GM21423 (cell line): ENCODE measurements around the gene MTHFD1.
"Not testable (repeated sequence)": the region's sequence is repeated elsewhere in the genome, so short reads cannot be mapped to it uniquely, and the experiment has no call there.

Experiments used
- ATAC-seq: cut with Tn5 transposase; IDR thresholded peaks from one replicate; pipeline ENCODE4 v1.9.1; 2021; ENCODE audit warnings: mild to moderate bottlenecking, moderate library complexity; ENCODE audit not compliant: unreplicated experiment

MTHFD1 gene

DNA sequence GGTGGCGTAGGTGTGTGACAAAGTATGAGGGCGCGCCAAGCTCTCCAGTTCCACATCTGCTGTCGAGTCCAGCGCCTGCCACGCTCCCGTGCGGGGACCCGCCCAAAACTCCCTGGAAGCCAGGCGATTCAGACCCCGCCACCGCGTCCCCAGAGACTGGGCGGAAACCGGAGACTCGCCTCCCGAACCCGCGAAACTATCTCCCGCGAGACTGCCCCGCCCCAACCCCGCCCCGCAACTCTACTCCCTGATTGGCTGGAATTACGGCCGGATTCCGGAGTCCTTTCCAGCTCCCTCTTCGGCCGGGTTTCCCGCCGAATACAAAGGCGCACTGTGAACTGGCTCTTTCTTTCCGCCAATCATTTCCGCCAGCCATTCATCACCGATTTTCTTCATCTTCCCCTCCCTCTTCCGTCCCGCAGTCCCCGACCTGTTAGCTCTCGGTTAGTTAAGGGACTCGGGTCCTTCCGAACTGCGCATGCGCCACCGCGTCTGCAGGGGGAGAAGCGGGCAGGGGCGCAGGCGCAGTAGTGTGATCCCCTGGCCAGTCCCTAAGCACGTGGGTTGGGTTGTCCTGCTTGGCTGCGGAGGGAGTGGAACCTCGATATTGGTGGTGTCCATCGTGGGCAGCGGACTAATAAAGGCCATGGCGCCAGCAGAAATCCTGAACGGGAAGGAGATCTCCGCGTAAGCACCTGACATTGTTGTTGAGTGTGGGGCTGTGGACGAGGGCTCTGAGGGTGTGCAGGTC lies at the start of gene MTHFD1:
TSS of gene MTHFD1 (plus strand) at position 572 of the 751 bp plus-strand sequence. CDS start at position 647, 75 bp downstream.
- peak; percentile 76 for ATAC-seq

DNA sequence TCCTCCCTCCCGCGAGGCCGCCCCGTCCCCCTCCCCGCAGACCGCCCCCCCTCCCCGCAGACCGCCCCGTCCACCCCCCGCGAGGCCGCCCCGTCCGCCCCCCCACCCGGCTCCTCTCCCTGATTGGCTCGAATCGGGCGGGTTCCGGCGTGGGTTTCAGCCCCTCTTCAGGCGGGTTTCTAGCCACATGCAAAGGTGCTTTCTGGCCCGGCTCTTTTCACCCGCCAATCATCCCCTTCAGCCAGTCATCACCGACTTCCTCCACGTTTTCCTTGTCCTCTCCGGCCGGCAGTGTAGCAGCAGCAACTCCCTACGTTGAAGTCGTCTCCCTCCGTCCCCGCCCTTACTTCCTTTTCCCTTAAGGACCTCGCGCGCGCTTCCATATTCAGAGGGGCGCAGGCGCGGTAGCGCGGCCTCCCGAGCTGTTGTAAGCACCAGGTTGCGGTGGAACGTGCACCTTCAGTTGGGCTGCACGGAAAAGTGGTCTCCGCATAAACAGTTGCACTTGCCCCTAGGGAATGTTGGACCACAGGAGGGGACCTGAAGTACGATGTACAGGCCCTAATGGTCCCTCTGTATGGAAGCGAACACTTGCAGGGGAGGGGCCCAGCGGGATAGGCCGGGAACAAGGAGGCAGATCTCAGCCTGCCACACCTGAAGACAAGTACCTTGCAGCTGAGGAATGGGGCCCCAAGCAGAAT lies 49.4 kb upstream of the MTHFD1 start:
- peak; percentile 88 for ATAC-seq

DNA sequence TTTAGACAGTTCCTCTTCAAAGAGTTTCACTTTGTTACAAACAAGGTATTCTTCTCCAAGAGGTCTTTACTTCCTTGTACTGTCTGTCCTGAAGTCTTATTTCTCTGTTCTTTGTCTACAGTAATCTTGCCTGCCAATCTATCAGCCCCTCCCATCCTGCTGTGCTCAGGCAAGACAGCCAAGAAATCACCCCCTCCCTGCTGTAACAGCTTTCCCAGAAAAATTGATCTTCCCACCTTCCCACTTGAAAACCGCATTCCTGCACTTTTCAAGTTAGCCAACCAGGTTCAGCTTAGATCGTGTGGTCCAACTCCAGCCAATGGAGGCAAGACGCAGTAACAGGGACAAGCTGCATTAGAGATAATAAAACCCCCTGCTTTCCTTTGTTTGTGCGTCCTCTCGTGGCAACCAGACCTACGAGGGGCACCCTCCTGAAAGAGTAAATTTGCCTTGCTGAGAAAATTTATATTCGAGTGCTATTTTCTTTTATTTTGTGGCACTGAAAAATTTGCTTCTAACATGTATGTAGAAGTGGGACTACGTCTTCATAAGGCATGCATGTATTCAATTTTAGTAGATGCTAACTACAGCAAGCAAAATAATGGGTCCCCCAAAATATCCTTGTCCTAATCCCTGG lies 47.5 kb upstream of the MTHFD1 start:
- no peak for ATAC-seq

DNA sequence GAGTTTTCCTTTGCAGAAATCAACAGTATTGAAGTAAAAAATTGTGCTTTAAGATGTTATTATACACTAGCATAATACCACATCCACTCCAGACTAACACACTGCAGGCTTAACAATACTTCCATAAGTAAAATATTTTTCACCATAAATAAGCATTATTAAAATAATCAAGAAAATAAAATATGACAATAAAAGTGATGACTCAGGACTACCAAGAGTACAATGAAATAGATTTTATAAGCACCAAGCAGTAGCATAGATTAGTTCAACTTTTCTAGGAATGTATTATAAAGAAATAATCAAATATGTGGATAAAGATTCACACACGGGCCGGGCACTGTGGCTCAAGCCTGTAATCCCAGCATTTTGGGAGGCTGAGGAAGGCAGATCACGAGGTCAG lies 40.4 kb upstream of the MTHFD1 start:
- no peak for ATAC-seq

DNA sequence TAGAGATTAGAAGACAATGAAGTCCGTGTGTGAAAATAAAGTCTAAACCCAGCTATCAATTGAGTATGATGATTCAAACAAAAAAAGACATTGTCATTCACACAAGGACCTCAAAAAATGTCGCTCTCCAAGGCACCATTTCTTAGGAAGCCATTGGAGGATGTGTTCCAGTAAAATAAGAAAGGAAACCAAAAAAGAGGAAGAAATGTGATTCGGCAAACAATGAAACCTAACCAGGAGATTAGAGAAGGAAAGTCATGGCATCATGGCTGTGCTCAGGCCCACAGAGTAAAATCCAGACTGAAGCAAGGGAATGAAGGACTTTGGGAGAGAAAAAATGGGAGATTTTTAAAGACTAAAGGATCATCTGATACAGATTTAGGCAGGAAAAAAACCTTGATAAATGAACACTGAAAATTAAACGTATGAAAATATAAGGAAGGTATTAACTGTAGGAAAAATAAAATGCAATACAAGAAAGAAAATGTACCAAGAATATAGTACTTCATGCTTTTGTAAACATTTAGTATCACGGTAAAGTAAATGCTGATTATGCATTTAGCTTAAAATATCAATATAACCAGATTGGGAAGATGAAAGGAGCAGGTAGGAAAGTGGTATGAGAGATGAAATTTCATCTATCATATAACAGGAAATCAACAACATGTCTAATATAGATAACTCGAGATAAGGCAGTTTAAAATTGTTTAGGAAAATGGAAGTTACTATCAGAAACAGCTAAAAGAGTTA lies 38.2 kb upstream of the MTHFD1 start:
- no peak for ATAC-seq

DNA sequence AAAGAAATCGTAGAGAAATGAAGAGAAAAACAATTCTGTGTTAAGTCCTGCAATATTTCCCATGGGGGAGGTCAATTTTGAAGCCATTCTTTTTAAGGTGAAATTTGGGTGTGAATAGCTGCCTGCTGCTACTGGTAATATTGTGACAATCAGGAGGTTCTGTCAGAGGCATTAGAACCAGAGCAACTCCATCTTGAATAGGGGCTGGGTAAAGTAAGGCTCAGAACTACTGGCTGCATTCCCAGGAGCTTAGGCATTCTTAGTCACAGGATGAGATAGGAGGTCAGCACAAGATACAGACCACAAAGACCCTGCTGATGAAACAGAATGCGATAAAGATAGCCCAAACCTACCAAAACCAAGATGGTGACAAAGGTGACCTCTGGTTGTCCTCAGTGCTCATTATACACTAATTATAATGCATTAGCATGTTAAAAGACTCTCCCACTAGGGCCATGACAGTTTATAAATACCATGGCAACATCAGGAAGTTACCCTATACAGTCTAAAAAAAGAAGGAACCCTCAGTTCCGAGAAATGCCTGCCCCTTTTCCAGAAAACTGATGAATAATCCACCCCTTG lies 24.8 kb upstream of the MTHFD1 start:
- no peak for ATAC-seq

DNA sequence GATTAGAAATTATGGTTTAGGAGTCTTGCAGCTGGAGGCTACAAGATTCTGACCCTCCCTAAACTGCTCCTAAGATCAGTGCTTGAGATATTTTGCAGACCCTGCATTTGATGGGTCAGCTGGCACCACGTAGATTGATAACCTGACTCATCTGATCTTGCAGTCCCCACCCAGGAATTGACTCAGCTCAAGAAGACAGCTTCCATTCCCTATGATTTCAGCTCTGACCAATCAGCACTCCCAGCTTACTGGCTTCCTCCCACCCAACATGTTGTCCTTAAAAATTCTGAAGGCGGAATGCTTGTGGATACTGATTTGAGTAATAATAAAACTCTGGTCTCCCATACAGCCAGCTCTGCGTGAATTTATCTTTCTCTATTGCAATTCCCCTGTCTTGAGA lies 23.2 kb upstream of the MTHFD1 start:
- ATAC-seq, result no peak

DNA sequence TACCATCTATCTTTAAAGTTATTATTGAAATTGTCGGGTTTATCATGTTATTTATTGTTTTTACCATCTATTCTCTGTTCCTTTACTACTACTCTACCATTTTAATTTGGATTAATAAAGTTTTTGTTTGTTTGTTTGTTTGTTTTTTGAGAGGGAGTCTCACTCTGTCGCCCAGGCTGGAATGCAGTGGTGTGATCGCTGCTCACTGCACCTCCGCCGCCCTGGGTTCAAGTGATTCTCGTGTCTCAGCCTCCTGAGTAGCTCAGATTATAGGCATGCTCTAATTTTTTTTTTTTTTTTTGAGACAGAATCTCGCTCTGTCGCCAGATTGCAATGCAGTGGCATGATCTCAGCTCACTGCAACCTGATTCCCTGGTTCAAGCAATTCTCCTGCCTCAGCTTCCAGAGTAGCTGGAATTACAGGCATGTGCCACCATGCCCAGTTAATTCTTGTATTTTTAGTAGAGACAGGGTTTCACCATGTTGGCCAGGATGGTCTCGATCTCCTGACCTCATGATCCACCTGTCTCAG lies 22.7 kb upstream of the MTHFD1 start:
- not testable (repeated sequence) for ATAC-seq

DNA sequence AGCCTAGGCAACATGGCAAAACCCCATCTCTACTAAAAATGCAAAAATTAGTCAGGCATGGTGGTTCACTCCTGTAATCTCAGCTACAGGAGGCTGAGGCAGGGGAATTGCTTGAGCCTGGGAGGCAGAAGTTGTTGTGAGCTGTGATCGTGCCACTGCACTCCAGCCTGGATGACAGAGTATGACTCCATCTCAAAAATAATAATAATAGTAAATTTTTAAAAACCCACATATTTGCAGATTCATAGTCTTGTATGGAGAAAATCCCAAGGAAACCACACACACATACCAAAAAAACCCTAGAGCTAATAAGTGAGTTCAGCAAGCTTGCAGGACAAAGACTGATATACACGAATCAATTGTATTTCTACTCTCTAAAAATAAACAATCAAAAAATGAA lies 19.0 kb upstream of the MTHFD1 start:
- ATAC-seq, result no peak

DNA sequence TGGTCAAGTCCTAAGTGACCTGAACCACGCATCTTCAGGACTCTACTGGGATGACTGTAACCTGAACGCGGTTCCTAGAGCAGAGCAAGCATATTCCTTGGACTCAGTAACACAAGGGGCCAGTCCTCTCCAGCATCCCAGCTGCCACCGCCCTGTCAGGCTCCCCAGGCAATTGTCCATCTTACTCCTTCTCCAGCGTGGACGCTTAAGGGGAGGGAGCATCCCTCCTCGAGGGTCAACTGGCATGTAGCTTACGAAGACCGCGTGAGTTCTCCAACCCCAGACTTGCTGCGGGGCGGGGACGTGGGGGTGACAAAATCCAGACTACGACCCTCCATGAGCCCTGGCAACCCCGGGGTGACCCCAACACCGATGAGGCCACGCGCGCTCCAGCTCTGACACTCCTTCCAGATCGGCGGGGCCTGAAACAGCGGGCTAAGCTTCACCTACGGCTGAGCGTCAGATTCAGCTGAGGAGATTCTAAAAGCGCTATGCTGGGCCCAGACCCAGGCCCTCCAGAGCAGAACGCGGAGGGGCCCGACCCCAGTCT lies 846 bp upstream of the MTHFD1 start:
- peak; percentile 3 for ATAC-seq

DNA sequence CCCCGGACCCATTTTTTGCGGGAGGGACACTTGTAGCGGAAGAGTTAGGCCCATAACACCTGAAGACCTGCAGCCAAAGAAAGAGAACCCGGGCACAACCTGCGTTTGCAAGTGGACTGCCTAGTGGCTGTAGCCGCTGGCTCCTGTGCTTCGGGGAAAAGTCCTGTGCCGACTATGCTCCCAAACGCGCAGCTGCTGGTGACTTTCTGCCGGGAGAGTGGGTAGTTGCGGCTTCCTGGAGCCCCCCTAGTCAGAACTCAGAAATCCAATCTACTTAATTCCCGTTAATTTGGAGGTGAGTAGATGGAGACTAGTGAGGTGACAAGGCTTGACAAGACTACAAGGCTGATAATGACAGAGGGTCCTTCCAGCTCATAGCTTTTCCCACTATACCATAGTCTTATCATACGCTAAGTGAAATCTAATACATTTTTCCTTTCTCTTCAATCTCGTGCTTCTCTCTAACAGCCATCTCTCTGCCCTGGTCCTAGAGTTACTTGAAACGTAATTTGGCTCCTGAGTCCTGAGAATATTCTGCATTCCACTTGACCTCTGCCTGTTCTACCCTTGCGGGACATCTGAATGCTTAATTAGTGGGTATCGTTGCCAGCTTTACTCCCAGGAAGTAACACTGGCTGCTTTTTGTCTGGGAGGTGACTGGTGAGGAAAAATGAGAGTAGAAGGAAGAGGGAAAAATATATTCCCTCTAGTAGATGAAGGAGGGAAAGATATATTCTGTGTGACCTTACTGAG lies 556 bp downstream of the MTHFD1 start:
- no peak for ATAC-seq

DNA sequence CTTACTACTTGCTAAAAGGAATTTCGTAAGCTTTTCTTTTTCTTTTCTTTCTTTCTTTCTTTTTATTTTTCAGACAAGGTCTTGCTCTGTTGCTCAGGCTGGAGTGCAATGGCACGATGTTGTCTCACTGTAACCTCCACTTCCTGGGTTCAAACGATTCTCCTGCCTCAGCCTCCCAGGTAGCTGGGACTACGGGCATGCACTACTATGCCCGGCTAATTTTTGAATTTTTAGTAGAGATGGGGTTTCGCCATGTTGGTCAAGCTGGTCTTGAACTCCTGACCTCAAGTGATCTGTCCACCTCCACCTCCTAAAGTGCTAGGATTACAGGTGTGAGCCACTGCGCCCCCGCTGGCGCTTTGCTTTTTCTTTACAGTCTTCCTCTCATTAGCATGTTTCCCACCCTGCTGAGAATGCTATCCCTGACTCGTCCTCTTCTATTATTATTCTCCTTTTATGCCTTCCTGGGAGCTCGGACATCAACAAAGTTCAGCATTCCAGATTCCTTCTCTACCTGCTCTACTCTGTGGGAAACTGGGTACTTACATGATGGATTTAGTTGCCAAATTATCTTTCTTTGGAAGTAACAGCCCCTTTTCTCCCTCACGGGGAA lies 3.1 kb downstream of the MTHFD1 start:
- ATAC-seq, result no peak

DNA sequence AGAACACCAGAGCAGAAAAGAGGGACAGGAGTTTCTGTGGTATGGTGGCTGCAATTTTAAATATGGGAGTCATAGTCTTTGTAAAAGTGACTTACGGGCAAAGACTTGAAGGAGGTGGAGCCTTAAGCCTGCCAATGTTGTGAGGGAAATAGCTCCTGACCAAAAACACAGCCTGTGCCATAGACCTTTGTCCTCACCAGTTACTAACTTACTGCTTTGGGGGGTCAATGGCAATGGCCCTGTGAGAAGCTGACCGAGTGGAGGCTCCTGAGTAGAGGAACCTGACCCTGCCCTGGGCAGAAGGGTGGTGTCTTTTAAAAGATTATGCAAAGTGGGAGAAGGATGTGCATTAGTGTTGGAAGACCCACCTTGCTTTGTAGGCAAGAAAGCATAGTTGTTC lies 3.8 kb downstream of the MTHFD1 start:
- ATAC-seq, result no peak

DNA sequence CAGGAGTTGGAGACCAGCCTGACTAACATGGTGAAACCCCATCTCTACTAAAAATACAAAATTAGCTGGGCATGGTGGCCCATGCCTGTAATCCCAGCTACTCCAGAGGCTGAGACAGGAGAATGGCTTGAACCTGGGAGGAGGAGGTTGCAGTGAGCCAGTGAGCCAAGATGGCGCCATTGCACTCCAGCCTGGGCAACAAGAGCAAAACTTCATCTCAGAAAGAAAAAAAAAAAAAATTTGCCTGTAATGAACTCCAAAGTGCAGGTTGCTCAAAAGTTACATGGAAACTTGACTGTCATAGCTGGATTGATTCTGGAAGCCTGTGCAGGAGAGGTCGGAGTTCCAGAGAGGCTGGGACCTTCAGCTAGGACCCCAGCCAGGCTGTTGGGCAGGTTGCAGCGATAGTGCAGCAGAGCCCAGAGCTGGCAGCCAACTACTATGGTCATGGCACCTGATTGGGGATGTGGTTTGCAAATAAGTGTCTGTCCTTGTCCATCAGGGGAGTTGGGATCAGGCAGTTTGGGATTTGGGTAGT lies 5.1 kb downstream of the MTHFD1 start:
- ATAC-seq, result not testable (repeated sequence)

DNA sequence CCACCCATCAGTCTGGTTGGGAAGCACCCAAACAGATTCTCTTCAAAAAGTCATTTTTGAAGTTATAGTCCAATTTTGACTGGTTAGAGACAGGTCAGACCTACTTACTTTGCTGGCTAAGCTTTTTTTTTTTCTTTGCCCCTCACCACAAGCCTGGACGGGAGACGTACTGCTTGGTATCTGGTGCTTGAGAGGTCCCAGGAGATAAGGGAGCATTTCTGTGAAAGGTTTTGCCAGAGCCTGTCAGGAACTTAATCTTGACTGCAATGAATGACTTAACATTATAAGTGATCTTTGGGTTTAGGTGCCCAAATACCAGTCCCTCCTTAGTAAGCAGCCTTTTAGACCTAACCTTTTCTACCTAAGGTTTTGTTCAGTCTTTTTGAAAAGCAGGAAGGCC lies 6.3 kb downstream of the MTHFD1 start:
- no peak for ATAC-seq

DNA sequence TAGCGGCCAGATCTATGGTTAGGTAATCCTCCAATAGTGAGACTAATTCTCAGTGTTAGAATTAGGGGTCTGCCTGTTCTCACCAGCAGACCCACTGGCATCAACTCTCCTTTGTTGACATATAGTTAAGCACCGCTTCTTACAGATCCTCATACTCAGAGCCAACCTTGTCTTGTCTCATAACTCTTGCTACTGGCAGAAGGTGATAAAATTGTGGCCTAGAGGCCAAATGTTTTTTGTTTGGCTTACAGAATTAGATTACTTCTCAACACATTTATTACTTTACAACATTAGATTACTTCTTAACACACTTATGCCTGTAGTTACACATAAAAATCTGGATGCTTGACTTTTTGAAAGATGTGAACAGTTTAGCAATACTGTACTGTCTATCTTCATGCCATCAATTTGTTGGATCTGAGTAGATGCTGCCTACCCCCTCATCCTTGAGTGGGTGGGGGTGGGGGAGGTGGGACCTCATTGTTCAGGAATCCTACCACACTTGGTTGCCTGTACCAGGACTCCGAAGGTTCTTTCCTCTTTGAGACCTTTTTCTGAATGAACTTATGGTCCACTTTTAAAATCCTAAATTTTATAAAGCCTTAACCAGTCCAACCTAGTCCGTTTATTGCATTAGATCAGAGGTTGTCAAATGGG lies 7.0 kb downstream of the MTHFD1 start:
- ATAC-seq, result no peak

DNA sequence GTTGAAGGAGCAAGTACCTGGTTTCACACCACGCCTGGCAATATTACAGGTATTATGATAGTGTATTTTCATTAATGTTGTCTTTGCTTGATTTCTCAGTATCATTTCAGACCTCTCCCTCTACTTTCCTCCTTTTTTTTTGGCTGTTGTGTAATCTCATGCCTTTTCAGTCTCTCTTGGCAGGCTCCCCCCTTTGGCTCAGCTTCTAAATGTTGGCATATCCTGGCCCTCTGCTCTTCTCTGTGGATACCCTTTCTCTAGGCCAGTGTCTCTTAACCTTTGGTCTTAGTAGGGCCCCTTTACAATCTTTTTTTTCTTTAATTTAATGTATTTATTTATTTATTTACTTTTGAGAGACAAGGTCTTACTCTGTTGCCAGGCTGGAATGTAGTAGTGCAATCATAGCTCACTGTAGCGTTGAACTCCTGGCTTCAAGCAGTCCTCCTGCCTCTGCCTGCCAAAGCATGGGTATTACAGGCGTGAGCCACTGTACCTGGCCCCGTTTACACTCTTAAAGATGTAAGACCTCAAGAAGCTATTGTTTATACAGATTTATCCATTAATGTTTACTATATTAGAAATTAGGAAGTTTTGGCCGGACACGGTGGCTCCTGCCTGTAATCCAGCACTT lies 12.8 kb downstream of the MTHFD1 start:
- no peak for ATAC-seq

DNA sequence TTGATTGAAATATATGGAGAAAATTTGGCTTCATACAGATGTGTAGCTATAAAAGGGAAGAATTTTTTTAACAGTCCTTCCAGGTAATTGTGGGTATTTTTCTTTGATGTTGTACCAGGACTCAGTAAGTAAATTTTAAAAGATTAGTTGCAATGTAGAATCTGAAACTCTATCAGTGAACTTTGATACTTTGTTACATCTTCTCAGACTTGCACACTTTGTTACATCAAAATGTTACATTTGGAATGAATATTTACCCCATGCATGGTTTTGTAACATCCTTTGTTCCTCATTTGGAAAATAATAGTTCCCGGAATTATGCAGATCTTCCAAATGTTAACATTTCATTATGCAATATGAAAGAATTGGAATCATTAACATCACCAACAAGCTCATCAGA lies 13.8 kb downstream of the MTHFD1 start:
- ATAC-seq, result no peak
